ENCODE results near the gene PTPN11. TPM values are rescaled to one million over a fixed set of nuclear protein-coding genes. Genes with fewer than 3 reads are reported as not detected.
"Not testable (repeated sequence)": the region's sequence is repeated elsewhere in the genome, so short reads cannot be mapped to it uniquely, and the experiment has no call there.

The PTPN11 gene
- total RNA-seq, 1 experiment from 2014 or later = 153 TPM

- Mint-ChIP-seq H3K9me3 (ENCODE audit: unreplicated experiment) (no peaks in the 10 kb centered on the region), H3K36me3 (ENCODE audit: insufficient read depth, unreplicated experiment) (peaks cover 25% of the 10 kb centered on the region), H3K27me3 (ENCODE audit: insufficient read depth, unreplicated experiment) (no peaks in the 10 kb centered on the region), H3K4me1 (ENCODE audit: low read depth, unreplicated experiment) (no peaks in the 10 kb centered on the region), H3K4me3 (ENCODE audit: unreplicated experiment) (no peak overlapping the region), H3K27ac (ENCODE audit: unreplicated experiment) (no peak overlapping the region)
- DNase-seq = no peak
- intact Hi-C loops (cut with micrococcal nuclease; ENCODE audit: unreplicated experiment) = no loop called here
- no peaks in the 10 kb centered on the region for H3K27me3 ChIP-seq (replicated peaks; ENCODE audit: control insufficient read depth, insufficient read depth, low read length)
- no peaks in the 10 kb centered on the region; the same call in 1 of the 2 replicates for H3K36me3 ChIP-seq (ENCODE audit: control insufficient read depth, insufficient read depth, low read length)
- no peak for TF ChIP-seq CTCF (IDR thresholded peaks at IDR 0.05; ENCODE audit: insufficient read depth in 1 of 2, low read depth in 1 of 2, low read length in 1 of 2, severe bottlenecking in 1 of 2, unreplicated experiment in 1 of 2)
- H3K4me1 ChIP-seq = no peaks in the 10 kb centered on the region
- H3K9me3 ChIP-seq = no peaks in the 10 kb centered on the region; the same call in 1 of the 2 replicates
- ChIA-PET POLR2A (no interaction called here), CTCF (no interaction called here)
- no peak overlapping the region for H3K4me3 ChIP-seq (ENCODE audit: low read depth, low read length)
- BruUV-seq (replicated peaks) = no TSS peak
Observed at GRCh38 chr12:112431965-112432364, 13.2 kb downstream of the PTPN11 start.

- ChIA-PET POLR2A (no interaction called here), CTCF (no interaction called here)
- Histone ChIP-seq H3K36me3 (ENCODE audit: control insufficient read depth, insufficient read depth, low read length) (no peaks in the 10 kb centered on the region; the same call in 1 of the 2 replicates), H3K9me3 (no peaks in the 10 kb centered on the region; the same call in 1 of the 2 replicates), H3K4me1 (no peaks in the 10 kb centered on the region), H3K4me3 (ENCODE audit: low read depth, low read length) (no peak overlapping the region), H3K27me3 (replicated peaks; ENCODE audit: control insufficient read depth, insufficient read depth, low read length) (no peaks in the 10 kb centered on the region)
- peaks cover 21% of the 10 kb centered on the region for H3K36me3 Mint-ChIP-seq (ENCODE audit: insufficient read depth, unreplicated experiment)
- no peak for DNase-seq
- BruUV-seq (replicated peaks) = no TSS peak
- TF ChIP-seq CTCF (IDR thresholded peaks at IDR 0.05; ENCODE audit: insufficient read depth in 1 of 2, low read depth in 1 of 2, low read length in 1 of 2, severe bottlenecking in 1 of 2, unreplicated experiment in 1 of 2) = no peak
- H3K27ac Mint-ChIP-seq (ENCODE audit: unreplicated experiment) = no peak overlapping the region
- intact Hi-C loops (cut with micrococcal nuclease; ENCODE audit: unreplicated experiment) = no loop called here
- no peaks in the 10 kb centered on the region for H3K4me1 Mint-ChIP-seq (ENCODE audit: low read depth, unreplicated experiment)
- no peak overlapping the region for H3K4me3 Mint-ChIP-seq (ENCODE audit: unreplicated experiment)
- no peaks in the 10 kb centered on the region for H3K9me3 Mint-ChIP-seq (ENCODE audit: unreplicated experiment)
- no peaks in the 10 kb centered on the region for H3K27me3 Mint-ChIP-seq (ENCODE audit: insufficient read depth, unreplicated experiment)
Observed at GRCh38 chr12:112433551-112433950, 14.8 kb downstream of the PTPN11 start.

GRCh38 chr12:112438645-112439044 lies 19.9 kb downstream of the PTPN11 start:
- H3K4me3 ChIP-seq (ENCODE audit: low read depth, low read length); POLR2A ChIA-PET; CTCF ChIA-PET; H3K4me1 ChIP-seq; H3K9me3 Mint-ChIP-seq (ENCODE audit: unreplicated experiment); H3K36me3 ChIP-seq (ENCODE audit: control insufficient read depth, insufficient read depth, low read length); intact Hi-C loops (cut with micrococcal nuclease; ENCODE audit: unreplicated experiment); H3K4me1 Mint-ChIP-seq (ENCODE audit: low read depth, unreplicated experiment); H3K27ac Mint-ChIP-seq (ENCODE audit: unreplicated experiment); BruUV-seq (replicated peaks); DNase-seq; H3K4me3 Mint-ChIP-seq (ENCODE audit: unreplicated experiment); H3K27me3 ChIP-seq (replicated peaks; ENCODE audit: control insufficient read depth, insufficient read depth, low read length); H3K36me3 Mint-ChIP-seq (ENCODE audit: insufficient read depth, unreplicated experiment); H3K27me3 Mint-ChIP-seq (ENCODE audit: insufficient read depth, unreplicated experiment); H3K9me3 ChIP-seq: not testable (repeated sequence)

- CTCF ChIA-PET = no interaction called here
- Histone ChIP-seq H3K27me3 (replicated peaks; ENCODE audit: control insufficient read depth, insufficient read depth, low read length) (no peaks in the 10 kb centered on the region), H3K4me3 (ENCODE audit: low read depth, low read length) (no peak overlapping the region), H3K4me1 (no peaks in the 10 kb centered on the region), H3K9me3 (no peaks in the 10 kb centered on the region; the same call in 1 of the 2 replicates), H3K36me3 (ENCODE audit: control insufficient read depth, insufficient read depth, low read length) (no peaks in the 10 kb centered on the region)
- intact Hi-C loops (cut with micrococcal nuclease; ENCODE audit: unreplicated experiment) = no loop called here
- Mint-ChIP-seq H3K27ac (ENCODE audit: unreplicated experiment) (no peak overlapping the region), H3K9me3 (ENCODE audit: unreplicated experiment) (no peaks in the 10 kb centered on the region), H3K4me3 (ENCODE audit: unreplicated experiment) (no peak overlapping the region), H3K36me3 (ENCODE audit: insufficient read depth, unreplicated experiment) (peaks cover 7% of the 10 kb centered on the region), H3K4me1 (ENCODE audit: low read depth, unreplicated experiment) (no peaks in the 10 kb centered on the region), H3K27me3 (ENCODE audit: insufficient read depth, unreplicated experiment) (no peaks in the 10 kb centered on the region)
- POLR2A ChIA-PET = no interaction called here
- no TSS peak for BruUV-seq (replicated peaks)
- DNase-seq = no peak
- TF ChIP-seq CTCF (IDR thresholded peaks at IDR 0.05; ENCODE audit: insufficient read depth in 1 of 2, low read depth in 1 of 2, low read length in 1 of 2, severe bottlenecking in 1 of 2, unreplicated experiment in 1 of 2) = no peak
Observed at GRCh38 chr12:112439769-112440168, 21.0 kb downstream of the PTPN11 start.

- H3K9me3 Mint-ChIP-seq (ENCODE audit: unreplicated experiment); H3K4me1 ChIP-seq; BruUV-seq (replicated peaks); DNase-seq; H3K4me3 ChIP-seq (ENCODE audit: low read depth, low read length); POLR2A ChIA-PET; H3K27me3 Mint-ChIP-seq (ENCODE audit: insufficient read depth, unreplicated experiment); intact Hi-C loops (cut with micrococcal nuclease; ENCODE audit: unreplicated experiment); H3K27me3 ChIP-seq (replicated peaks; ENCODE audit: control insufficient read depth, insufficient read depth, low read length); H3K27ac Mint-ChIP-seq (ENCODE audit: unreplicated experiment); CTCF ChIA-PET; H3K36me3 Mint-ChIP-seq (ENCODE audit: insufficient read depth, unreplicated experiment); H3K4me3 Mint-ChIP-seq (ENCODE audit: unreplicated experiment); H3K36me3 ChIP-seq (ENCODE audit: control insufficient read depth, insufficient read depth, low read length); H3K4me1 Mint-ChIP-seq (ENCODE audit: low read depth, unreplicated experiment); H3K9me3 ChIP-seq: not testable (repeated sequence)
Observed at GRCh38 chr12:112440653-112441052, 21.9 kb downstream of the PTPN11 start.
